ENCODE measurements around the gene RIMS4.

RIMS4 gene

GRCh38 chr20:44705364-44706094, 104.8 kb downstream of the RIMS4 start:
- no peaks in the 10 kb centered on the region for H3K36me3 ChIP-seq (ENCODE audit: control insufficient read depth, low read length)
- H3K27ac ChIP-seq (ENCODE audit: low read depth, low read length) = no peak overlapping the region
- TF ChIP-seq CTCF (IDR thresholded peaks at IDR 0.05; ENCODE audit: low read depth, low read length, poor library complexity, severe bottlenecking) (no peak), EZH2phosphoT487 (IDR thresholded peaks at IDR 0.05; ENCODE audit: borderline replicate concordance, low read length) (no peak)
- no peaks in the 10 kb centered on the region for H4K20me1 ChIP-seq (ENCODE audit: control insufficient read depth, insufficient read depth, low read depth, low read length)
- peaks cover 10% of the 10 kb centered on the region for H3K4me1 ChIP-seq (ENCODE audit: control insufficient read depth, low read length)
- H3K9me3 ChIP-seq (ENCODE audit: control insufficient read depth, insufficient read depth, low read length) = no peaks in the 10 kb centered on the region
- H3K4me3 ChIP-seq (ENCODE audit: low read length) = no peak overlapping the region
- H3K27me3 ChIP-seq (ENCODE audit: control insufficient read depth, low read length) = no peaks in the 10 kb centered on the region
- H3K4me2 ChIP-seq (ENCODE audit: low read length) = no peak overlapping the region
- H3F3A ChIP-seq (ENCODE audit: control insufficient read depth, insufficient read depth) = no peaks in the 10 kb centered on the region
- no peaks in the 10 kb centered on the region for H3K79me2 ChIP-seq (ENCODE audit: control insufficient read depth, low read length)
- H3K9me2 ChIP-seq (replicated peaks; ENCODE audit: control insufficient read depth, low read length) = no peaks in the 10 kb centered on the region

GRCh38 chr20:44704551-44704971, 105.8 kb downstream of the RIMS4 start:
- Histone ChIP-seq H3K4me3 (ENCODE audit: low read length) (no peak overlapping the region), H3K27ac (ENCODE audit: low read depth, low read length) (no peak overlapping the region), H3K9me3 (ENCODE audit: control insufficient read depth, insufficient read depth, low read length) (no peaks in the 10 kb centered on the region), H3F3A (ENCODE audit: control insufficient read depth, insufficient read depth) (no peaks in the 10 kb centered on the region), H3K4me1 (ENCODE audit: control insufficient read depth, low read length) (peaks cover 13% of the 10 kb centered on the region), H3K27me3 (ENCODE audit: control insufficient read depth, low read length) (no peaks in the 10 kb centered on the region), H3K9me2 (replicated peaks; ENCODE audit: control insufficient read depth, low read length) (no peaks in the 10 kb centered on the region), H3K79me2 (ENCODE audit: control insufficient read depth, low read length) (no peaks in the 10 kb centered on the region), H3K36me3 (ENCODE audit: control insufficient read depth, low read length) (no peaks in the 10 kb centered on the region), H4K20me1 (ENCODE audit: control insufficient read depth, insufficient read depth, low read depth, low read length) (no peaks in the 10 kb centered on the region), H3K4me2 (ENCODE audit: low read length) (no peak overlapping the region)
- TF ChIP-seq CTCF (IDR thresholded peaks at IDR 0.05; ENCODE audit: low read depth, low read length, poor library complexity, severe bottlenecking) (no peak), EZH2phosphoT487 (IDR thresholded peaks at IDR 0.05; ENCODE audit: borderline replicate concordance, low read length) (no peak)

GRCh38 chr20:44703956-44704488, 106.3 kb downstream of the RIMS4 start:
- no peak overlapping the region for H3K27ac ChIP-seq (ENCODE audit: low read depth, low read length)
- H3K27me3 ChIP-seq (ENCODE audit: control insufficient read depth, low read length) = no peaks in the 10 kb centered on the region
- H3K79me2 ChIP-seq (ENCODE audit: control insufficient read depth, low read length) = no peaks in the 10 kb centered on the region
- H3K9me3 ChIP-seq (ENCODE audit: control insufficient read depth, insufficient read depth, low read length) = no peaks in the 10 kb centered on the region
- H3K4me3 ChIP-seq (ENCODE audit: low read length) = no peak overlapping the region
- H3K36me3 ChIP-seq (ENCODE audit: control insufficient read depth, low read length) = no peaks in the 10 kb centered on the region
- no peaks in the 10 kb centered on the region for H4K20me1 ChIP-seq (ENCODE audit: control insufficient read depth, insufficient read depth, low read depth, low read length)
- H3K4me1 ChIP-seq (ENCODE audit: control insufficient read depth, low read length) = peaks cover 14% of the 10 kb centered on the region
- H3K9me2 ChIP-seq (replicated peaks; ENCODE audit: control insufficient read depth, low read length) = no peaks in the 10 kb centered on the region
- TF ChIP-seq CTCF (IDR thresholded peaks at IDR 0.05; ENCODE audit: low read depth, low read length, poor library complexity, severe bottlenecking) (no peak), EZH2phosphoT487 (IDR thresholded peaks at IDR 0.05; ENCODE audit: borderline replicate concordance, low read length) (no peak)
- H3F3A ChIP-seq (ENCODE audit: control insufficient read depth, insufficient read depth) = no peaks in the 10 kb centered on the region
- no peak overlapping the region for H3K4me2 ChIP-seq (ENCODE audit: low read length)

Data from DOHH2 (cell line).